PFSK-1 (cell line): Measurements from ENCODE around the gene SAP130.

Experiments used
- FOXP2 ChIP-seq: optimal IDR thresholded peaks from 2 replicates; pipeline ENCODE3; 2011; ENCODE audit warnings: borderline replicate concordance, control low read depth, inconsistent platforms; ENCODE audit not compliant: insufficient read depth; ENCODE audit errors: extremely low read length, extremely low read depth
- POLR2AphosphoS5 ChIP-seq: IDR thresholded peaks from 2 replicates; pipeline ENCODE4 v1.6.1; 2012; ENCODE audit warnings: low read depth, mild to moderate bottlenecking, control low read depth, low read length, moderate library complexity
- SIN3A ChIP-seq: IDR thresholded peaks from 2 replicates; pipeline ENCODE4 v1.6.1; 2012; ENCODE audit warnings: mild to moderate bottlenecking, low read length, moderate library complexity, borderline replicate concordance; ENCODE audit not compliant: insufficient read depth
- TAF1 ChIP-seq: IDR thresholded peaks from 2 replicates; pipeline ENCODE4 v1.6.1; 2012; ENCODE audit warnings: low read length, control low read depth, borderline replicate concordance; ENCODE audit not compliant: insufficient read depth
- TF ChIP-seq, protein P1 (sequence below), 2 experiments: IDR thresholded peaks; 2 replicates each; pipeline versions ENCODE4 v1.6.1 to v1.8.0; 2011 to 2012; ENCODE audit warnings: low read depth in 2 of 2, low read length in 2 of 2, control low read depth in 1 of 2, inconsistent platforms in 1 of 2, mild to moderate bottlenecking in 1 of 2, moderate library complexity in 1 of 2; ENCODE audit not compliant: insufficient read depth in 1 of 2

Gene SAP130

GRCh38 chr2:128003463-128003862 is 24.4 kb downstream of the SAP130 start:
- TF ChIP-seq TAF1, result no peak

GRCh38 chr2:127996160-127996559 is 31.7 kb downstream of the SAP130 start:
- TF ChIP-seq TAF1 (no peak), POLR2AphosphoS5 (no peak), FOXP2 (no peak), SIN3A (no peak)
- TF ChIP-seq, protein P1, sequence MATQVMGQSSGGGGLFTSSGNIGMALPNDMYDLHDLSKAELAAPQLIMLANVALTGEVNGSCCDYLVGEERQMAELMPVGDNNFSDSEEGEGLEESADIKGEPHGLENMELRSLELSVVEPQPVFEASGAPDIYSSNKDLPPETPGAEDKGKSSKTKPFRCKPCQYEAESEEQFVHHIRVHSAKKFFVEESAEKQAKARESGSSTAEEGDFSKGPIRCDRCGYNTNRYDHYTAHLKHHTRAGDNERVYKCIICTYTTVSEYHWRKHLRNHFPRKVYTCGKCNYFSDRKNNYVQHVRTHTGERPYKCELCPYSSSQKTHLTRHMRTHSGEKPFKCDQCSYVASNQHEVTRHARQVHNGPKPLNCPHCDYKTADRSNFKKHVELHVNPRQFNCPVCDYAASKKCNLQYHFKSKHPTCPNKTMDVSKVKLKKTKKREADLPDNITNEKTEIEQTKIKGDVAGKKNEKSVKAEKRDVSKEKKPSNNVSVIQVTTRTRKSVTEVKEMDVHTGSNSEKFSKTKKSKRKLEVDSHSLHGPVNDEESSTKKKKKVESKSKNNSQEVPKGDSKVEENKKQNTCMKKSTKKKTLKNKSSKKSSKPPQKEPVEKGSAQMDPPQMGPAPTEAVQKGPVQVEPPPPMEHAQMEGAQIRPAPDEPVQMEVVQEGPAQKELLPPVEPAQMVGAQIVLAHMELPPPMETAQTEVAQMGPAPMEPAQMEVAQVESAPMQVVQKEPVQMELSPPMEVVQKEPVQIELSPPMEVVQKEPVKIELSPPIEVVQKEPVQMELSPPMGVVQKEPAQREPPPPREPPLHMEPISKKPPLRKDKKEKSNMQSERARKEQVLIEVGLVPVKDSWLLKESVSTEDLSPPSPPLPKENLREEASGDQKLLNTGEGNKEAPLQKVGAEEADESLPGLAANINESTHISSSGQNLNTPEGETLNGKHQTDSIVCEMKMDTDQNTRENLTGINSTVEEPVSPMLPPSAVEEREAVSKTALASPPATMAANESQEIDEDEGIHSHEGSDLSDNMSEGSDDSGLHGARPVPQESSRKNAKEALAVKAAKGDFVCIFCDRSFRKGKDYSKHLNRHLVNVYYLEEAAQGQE (IDR thresholded peaks at IDR 0.05; ENCODE audit: insufficient read depth in 1 of 2, low read depth in 2 of 2, low read length in 2 of 2), result no peak

DNA sequence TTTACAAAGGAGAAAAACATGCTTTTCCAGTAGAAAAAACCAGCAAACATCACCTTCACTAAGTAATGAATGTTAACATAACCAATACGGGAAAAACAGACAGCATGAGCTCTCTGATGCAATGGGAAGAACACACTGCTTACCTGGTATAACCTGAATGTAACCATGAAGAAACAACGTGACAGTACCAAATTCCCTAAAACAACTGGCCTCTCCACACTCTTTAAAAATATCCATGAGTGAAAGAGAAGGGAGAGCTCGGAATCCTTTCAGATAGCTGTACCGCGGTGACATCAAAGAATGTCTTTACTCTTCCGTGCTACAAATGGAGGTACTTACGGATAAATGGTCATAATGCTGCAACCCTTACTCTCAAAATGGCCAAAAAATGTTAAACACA is 32.1 kb downstream of the SAP130 start:
- TF ChIP-seq FOXP2 (no peak), SIN3A (no peak), POLR2AphosphoS5 (no peak), TAF1 (no peak)
- TF ChIP-seq, protein P1 (IDR thresholded peaks at IDR 0.05; ENCODE audit: insufficient read depth in 1 of 2, low read depth in 2 of 2, low read length in 2 of 2), result no peak

DNA sequence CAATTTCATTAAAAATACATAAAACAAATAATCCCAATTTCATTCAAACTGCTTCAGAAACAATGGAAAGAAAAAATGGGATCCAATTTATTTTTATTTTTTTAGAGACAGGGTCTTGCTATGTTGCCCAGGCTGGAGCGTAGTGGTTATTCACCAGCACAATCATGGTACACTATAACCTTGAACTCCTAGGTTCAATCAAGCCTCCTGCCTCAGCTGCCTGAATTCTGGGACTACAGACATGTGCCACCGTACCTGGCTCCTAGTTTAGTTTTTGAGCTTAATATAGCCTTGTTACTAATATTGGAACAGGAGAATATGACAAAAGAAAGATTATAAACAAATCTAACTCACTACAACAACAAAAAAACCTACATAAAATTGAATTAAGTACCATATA is 34.2 kb downstream of the SAP130 start:
- no peak for TF ChIP-seq SIN3A
- TF ChIP-seq, protein P1 (IDR thresholded peaks at IDR 0.05; ENCODE audit: insufficient read depth in 1 of 2, low read depth in 2 of 2, low read length in 2 of 2), result no peak
- TF ChIP-seq FOXP2, result no peak
- TF ChIP-seq TAF1, result no peak
- TF ChIP-seq POLR2AphosphoS5, result no peak

DNA sequence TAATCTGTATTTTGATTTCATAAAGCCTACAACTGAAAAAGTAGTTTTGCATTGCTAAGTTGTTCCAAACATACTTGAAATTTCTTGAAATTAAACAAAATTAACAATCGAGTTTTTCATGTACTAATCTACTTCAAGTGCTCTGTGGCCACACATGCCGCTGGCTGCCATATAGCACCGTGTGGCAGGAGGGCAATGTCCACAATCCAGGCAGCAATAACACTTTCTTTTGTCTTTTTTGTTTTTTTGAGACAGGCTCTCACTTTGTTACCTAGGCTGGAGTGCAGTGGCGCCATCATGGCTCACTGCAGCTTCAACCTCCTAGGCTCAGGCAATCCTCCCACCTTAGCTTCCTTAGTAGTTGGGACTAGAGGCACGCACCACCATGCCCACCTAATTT is 36.1 kb downstream of the SAP130 start:
- TF ChIP-seq, protein P1 (IDR thresholded peaks at IDR 0.05; ENCODE audit: insufficient read depth in 1 of 2, low read depth in 2 of 2, low read length in 2 of 2), result no peak
